ENCODE measurements around the gene NMNAT2.

Gene NMNAT2

DNA sequence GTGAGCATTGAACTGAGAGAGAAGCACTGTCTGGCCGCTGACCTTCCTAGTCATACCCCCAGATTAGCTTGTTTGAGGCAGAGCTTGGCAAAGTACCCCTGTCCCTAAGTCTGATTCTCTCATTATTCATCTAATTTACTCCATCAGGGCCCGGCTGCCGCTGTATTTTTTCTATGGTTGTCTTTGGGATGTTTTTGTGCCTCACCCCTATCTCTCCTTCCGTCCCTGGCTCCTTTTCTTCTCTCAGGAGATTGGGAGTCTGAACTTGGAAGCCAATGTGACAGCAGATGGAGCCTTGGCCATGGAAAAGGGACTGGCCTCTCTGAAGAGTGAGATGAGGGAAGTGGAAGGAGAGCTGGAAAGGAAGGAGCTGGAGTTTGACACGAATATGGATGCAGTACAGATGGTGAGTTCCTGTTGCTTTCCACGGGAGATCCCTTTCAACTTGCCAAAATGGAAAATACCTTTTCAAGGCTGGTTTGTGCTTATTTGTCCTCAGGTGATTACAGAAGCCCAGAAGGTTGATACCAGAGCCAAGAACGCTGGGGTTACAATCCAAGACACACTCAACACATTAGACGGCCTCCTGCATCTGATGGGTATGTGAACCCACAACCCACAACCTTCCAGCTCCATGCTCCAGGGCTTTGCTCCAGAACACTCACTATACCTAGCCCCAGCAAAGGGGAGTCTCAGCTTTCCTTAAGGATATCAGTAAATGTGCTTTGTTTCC lies 178.2 kb downstream of the NMNAT2 start:
- no peak for DNase-seq (ENCODE audit: low read depth in 2 of 2, low spot score in 1 of 2)

DNA sequence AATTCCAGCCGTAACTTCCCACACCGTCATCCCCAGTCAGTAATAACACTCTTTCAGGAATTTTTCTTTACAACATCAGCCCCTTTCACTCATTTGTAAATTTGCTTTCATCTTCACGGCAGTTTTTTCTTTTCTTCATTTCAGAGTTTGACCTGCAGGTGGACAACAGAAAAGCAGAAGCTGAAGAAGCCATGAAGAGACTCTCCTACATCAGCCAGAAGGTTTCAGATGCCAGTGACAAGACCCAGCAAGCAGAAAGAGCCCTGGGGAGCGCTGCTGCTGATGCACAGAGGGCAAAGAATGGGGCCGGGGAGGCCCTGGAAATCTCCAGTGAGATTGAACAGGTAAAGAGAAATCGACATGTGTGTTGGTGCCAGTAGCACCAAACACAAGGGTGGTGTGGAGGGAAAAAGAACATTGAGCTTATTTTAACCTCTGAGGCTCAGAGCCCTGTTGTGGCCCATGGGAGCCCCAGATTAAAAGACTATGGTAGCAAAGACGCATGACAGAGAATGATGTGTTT lies 178.9 kb downstream of the NMNAT2 start:
- DNase-seq (ENCODE audit: low read depth in 2 of 2, low spot score in 1 of 2), result no peak

DNA sequence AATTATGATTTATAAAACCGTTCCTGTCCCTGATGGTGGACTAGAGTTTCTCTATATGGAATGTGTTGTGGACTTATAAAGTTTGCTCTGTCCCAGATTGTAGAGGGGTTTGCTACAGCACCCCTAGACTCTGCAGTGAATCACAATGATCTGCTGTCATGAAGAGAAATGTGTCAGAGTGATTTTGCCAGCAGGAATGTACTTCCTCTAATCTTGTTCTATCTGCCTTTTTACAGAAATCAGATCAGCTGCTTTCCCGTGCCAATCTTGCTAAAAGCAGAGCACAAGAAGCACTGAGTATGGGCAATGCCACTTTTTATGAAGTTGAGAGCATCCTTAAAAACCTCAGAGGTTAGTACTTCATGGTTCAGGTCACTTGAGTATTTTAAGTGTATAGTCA lies 180.1 kb downstream of the NMNAT2 start:
- DNase-seq (ENCODE audit: low read depth in 2 of 2, low spot score in 1 of 2), result no peak

DNA sequence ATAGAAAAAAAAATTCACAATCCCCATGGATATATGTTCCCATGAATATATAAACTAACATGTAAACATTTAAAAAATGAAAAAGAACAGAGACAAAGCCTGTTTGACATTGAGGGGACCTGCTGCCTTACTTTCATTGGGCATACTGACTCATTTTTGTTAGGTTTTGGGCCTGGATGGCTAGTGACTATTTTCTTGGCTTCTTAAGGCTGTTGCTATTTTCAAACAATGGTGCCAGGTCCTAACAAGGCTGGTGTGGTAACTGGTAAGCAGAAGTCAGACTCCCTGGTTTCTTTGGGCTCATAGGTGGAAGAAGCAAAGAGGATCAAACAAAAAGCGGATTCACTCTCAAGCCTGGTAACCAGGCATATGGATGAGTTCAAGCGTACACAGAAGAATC lies 181.1 kb downstream of the NMNAT2 start:
- no peak for DNase-seq (ENCODE audit: low read depth in 2 of 2, low spot score in 1 of 2)

DNA sequence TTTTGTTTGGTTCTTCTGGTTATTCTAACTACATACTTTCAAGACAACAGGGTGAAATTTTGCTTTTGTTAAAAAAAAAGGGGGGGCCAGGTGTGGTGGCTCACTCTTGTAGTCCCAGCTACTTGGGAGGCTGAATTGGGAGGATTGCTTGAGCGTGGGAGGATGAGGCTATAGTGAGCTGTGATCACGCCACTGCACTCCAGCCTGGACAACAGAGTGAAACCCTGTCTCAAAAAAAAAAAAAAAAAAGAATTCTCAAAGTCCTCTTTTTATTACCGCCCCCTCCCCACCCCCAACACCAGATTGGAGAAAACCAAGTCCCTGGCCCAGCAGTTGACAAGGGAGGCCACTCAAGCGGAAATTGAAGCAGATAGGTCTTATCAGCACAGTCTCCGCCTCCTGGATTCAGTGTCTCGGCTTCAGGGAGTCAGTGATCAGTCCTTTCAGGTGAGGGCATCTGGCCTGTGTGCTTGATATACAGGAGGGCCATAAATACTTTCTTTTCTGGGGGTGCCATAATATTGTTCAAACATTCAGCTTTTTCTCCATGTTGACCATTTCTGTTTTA lies 181.9 kb downstream of the NMNAT2 start:
- no peak for DNase-seq (ENCODE audit: low read depth in 2 of 2, low spot score in 1 of 2)

DNA sequence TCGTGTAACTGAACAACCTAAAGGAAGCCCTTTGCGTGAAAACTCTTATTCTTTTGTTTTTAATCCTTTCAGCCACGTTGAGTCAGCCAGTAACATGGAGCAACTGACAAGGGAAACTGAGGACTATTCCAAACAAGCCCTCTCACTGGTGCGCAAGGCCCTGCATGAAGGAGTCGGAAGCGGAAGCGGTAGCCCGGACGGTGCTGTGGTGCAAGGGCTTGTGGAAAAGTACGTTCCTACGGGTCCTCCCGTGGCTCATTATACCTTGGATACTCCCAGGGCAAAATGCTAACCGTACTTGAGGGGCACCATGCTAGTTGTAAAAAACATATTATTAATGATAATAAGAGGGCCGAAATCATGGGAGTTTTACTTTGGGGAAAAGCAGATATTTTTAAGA lies 182.7 kb downstream of the NMNAT2 start:
- no peak for DNase-seq (ENCODE audit: low read depth in 2 of 2, low spot score in 1 of 2)

DNA sequence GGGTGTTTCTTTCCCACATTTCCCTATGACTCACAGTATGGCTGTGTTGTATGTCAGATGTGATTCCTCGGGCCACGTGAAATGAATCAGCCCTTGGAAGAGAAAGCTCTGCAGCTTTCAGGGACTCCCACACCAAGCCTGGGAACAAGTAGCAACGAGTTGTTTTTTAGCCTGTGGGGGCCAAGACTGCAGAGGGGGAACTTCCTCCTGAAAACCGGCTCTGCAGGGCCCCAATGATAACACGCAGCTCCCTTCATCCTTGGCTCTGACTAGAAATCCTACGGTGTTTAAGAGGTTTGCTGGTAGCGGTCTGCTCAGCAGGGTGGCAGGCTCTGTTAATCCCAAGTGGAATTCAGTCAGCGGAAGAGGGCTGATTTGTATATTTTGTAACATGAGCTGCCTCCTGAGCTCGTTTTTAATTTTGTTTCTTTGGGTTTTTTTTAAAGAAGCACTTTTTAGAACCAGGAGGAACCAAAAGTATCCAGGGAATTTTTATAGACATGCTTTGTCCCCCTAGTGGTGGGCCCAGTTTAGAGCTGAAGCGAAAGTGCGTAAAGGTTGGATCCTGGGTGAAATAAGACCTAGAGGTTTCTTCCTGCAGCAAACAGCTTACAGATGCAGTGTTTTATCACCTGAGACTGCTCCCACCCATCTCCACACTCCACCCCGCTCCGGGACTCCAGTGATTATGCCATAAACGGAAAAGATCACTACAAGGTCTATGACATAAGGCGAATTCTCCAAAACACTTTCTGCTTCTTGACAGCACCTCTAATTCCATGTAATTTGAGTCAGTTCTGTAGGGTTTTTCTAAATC lies 183.3 kb downstream of the NMNAT2 start:
- DNase-seq (ENCODE audit: low read depth in 2 of 2, low spot score in 1 of 2), result no peak

DNA sequence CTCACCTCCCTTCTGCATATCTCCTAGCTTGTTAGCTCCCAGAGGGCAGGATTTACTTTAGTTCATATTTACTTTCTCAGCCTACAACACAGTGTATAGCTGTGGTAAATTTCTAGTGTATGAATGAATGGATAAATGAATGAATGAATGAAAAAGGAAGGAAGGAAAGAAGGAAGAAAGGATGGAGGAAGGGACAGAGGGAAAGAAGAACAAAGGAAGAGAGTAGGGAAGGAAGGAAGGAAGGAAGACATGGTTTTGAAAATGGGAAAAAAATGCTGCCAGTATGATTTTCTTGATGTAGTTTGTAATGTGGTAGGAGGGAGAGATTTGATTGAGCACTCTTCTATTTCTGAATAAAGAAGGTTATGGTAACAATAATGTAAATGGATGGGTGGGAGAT lies 185.1 kb downstream of the NMNAT2 start:
- DNase-seq (ENCODE audit: low read depth in 2 of 2, low spot score in 1 of 2), result no peak

DNA sequence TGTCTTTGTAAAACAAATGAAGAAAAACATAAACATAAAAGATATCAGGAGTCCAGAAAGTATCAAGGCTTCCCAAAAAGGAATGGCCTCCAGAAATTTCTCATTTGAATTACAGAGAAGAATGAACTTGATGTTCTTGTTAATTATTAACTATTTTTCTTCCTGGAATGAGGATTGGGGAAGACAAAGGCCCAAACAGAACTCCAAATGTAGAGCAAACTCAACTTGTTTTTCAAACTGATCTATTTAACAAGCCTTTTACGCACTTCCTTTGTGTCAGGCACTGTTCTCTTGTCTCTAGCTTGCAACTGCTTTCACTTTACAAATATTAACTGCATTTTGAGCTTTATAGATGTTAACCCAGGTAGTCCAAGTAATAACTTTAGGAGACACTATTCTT lies 186.6 kb downstream of the NMNAT2 start:
- no peak for DNase-seq (ENCODE audit: low read depth in 2 of 2, low spot score in 1 of 2)

DNA sequence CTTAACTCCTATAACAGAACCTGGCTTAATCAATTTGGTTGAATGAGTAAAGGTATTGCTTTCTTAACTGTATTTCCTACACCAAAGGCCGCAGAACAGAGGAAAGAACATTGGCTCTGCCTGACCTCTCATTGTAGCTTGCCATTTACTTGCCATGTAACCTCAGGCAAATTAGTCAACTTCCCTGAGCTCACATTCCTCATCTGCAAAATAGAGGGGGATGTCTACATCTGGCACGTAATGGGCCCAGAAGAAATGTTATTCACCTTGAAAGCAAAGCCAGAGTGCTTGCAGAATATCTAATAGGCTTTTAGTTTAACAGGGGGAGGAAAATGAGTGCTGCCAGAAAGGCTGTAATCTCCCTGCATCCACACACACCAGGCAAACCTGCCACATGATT lies 187.8 kb downstream of the NMNAT2 start:
- no peak for DNase-seq (ENCODE audit: low read depth in 2 of 2, low spot score in 1 of 2)

DNA sequence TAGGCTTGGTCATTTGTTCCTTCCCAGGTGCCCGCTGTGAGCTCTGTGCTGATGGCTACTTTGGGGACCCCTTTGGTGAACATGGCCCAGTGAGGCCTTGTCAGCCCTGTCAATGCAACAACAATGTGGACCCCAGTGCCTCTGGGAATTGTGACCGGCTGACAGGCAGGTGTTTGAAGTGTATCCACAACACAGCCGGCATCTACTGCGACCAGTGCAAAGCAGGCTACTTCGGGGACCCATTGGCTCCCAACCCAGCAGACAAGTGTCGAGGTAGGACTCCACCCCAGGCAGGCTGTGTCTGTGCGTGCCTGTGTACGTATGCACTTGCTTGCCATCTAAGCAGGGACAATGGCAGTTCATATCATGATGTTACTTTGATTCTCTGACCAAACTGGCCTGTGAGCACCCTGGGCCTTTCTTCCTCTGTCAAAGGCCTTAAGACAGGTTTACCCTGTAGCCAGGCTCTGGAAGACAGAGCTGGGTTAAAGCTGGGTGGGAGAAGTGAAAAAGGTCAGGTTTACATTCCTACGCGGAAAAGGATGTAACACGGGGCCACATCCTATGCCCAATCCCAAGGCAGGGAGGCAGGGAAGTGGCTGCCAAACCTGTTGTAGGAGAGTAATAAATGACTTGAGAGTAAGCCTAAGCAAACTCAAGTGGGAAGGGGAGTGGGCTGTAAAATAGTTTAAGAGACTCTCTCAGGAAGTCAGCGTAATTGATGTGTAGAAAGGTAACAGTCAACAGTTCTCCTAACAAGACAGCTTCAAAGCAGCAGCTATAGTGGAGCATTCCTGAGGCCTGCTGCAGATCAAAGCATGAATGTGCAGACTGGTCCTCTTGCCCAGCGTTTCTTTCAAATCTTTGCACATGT lies 189.6 kb downstream of the NMNAT2 start:
- no peak for DNase-seq (ENCODE audit: low read depth in 2 of 2, low spot score in 1 of 2)

DNA sequence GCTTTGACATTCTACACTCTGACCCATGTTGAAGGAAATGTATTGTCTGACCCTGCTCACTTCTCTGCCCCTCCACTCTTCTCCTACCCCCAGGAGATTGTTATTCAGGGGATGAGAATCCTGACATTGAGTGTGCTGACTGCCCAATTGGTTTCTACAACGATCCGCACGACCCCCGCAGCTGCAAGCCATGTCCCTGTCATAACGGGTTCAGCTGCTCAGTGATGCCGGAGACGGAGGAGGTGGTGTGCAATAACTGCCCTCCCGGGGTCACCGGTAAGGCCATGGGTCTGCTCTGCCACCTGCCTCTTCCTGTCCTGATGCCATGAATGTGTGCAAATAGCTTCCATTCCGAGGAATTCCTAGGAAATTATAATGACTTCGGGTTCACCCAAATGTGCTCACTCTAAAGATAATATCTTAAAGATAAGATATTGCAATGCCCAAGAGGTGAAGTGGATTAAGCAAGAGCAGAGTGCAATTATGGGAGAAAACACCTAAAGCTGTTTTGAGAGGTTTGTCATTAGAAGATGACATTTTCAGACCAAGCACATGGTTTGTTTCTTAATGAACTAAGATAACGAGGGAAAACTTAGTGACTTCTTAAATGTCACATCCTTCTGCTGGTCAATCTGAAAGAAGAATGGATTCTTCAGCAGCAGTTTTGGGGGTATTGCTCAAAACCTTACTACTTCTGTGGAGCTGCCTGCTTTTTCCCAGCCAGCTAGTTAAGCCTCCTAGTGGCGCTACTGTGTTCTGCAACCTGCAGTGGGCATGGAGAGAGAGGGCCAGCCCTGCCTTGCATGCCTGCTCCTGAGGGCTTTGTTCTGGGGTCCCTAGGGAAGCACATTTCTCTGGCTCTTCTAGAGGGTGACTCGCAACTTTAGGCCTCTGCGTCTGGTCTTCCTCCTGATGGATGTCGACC lies 190.5 kb downstream of the NMNAT2 start:
- no peak for DNase-seq (ENCODE audit: low read depth in 2 of 2, low spot score in 1 of 2)

DNA sequence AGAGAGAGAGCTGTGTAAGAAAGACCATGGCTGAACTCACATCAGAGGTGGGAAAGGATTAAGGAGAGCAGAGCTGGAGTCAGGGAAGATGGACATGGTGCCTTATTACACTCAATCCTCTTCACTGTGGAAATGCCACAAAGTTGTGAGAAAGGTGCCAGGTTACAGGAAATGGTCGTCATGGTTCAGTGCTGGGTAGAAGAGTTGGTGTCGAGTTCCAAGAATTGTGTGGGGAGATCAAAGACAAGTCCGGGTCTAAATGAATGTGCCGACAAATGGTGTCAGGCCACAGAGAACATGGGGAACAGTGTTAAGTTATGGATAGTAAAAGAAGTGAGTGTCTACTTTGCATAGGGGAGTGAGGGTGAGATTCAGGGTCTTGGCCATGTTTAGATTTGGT lies 191.2 kb downstream of the NMNAT2 start:
- DNase-seq (ENCODE audit: low read depth in 2 of 2, low spot score in 1 of 2), result no peak

DNA sequence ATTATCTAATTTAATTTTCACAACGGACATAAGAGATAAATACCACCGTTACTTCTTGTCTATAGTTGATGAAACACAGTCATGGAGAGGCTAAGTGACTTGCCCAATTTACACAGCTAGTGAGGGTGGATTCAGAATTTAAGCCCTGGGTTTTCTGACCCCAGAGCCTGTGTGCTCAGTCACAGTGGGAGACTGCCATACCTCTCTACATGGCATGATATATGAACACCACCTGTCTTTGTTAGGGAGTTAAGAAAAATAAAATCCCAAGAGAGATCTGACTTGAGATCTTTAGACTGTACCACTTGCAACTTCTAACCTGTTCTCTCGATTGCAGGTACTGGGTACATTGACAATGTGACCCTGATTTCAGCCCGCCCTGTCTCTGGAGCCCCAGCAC lies 191.8 kb downstream of the NMNAT2 start:
- DNase-seq (ENCODE audit: low read depth in 2 of 2, low spot score in 1 of 2), result no peak

DNA sequence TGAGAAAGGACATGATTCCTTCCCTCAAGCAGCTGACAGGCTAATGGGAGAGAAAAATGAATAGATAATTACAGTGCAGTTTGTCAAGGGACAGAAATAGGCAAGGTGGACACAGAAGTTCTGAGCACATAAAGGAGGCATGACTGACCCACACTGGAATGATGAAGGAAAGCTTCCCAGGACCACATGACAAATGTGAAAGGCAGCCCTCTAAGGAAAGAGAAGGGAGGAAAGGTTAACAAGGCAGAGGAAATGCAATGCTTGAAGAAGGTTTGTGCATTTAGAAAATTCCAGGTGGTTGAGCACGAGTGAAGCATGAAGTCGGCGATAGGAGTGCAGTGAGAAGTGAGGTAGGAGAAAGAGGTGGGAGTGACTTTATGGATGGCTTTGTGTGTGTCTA lies 194.7 kb downstream of the NMNAT2 start:
- DNase-seq (ENCODE audit: low read depth in 2 of 2, low spot score in 1 of 2), result no peak

DNA sequence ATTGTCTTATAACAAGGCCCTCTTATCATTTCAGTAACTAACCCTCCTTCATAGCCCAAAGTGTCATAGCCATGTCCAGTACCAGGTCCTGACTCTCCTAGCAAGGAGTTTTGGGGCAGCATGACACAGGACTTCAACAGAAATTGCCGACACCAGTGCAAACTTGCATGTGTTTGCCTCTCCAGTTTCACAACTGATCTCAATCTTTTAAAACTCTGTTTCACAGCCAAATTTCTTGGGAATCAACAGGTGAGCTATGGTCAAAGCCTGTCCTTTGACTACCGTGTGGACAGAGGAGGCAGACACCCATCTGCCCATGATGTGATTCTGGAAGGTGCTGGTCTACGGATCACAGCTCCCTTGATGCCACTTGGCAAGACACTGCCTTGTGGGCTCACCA lies 195.3 kb downstream of the NMNAT2 start:
- no peak for DNase-seq (ENCODE audit: low read depth in 2 of 2, low spot score in 1 of 2)

DNA sequence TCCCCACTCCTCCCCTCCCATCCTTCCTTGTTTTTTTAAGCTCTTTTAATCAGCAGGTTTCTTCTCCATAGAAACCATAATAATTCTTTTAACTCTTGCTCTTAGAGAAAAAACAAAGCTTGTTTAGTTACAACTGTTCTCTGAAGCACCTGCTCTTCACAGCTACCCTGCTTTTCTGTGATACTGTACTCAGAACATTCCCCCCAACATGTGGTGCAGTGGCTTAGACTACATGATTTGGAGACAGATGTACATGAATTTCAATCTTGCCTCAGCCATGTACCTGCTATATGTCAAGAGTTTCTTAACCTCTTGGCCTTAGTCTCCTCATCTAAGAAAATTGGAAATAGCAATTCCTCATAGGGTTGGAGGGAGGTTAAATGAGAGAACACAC lies 198.6 kb downstream of the NMNAT2 start:
- DNase-seq (ENCODE audit: low read depth in 2 of 2, low spot score in 1 of 2), result no peak

DNA sequence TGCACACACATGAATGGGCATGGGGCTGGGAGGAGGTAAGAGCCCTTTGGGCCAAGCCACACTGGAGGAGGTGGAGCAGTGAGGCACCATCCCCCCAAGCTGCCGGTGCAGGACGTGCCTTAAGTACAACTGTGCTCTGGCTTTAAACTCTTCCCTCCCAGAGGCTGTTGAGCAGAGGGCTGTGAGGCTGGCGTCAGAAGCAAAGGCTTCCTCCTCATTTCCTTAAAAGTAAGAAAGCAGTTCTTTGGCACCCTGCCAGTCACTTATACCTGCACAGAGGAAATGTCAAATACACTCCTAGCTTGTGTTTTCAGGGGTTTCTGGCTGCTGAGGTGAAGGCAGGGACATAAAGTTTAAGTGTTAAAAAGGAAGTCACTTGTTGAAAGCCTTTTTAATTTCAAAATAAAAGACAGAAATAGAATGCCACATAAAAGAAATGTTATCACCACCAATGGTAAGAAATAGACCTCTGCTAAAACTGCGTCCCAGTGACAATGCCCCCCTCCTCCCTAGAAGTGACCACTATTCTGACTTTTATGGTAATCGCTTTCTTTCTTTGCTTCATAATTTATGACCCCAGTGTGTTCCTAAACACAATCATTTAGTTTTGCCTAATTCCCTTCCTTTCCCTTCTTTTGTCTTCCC lies 199.1 kb downstream of the NMNAT2 start:
- no peak for DNase-seq (ENCODE audit: low read depth in 2 of 2, low spot score in 1 of 2)

DNA sequence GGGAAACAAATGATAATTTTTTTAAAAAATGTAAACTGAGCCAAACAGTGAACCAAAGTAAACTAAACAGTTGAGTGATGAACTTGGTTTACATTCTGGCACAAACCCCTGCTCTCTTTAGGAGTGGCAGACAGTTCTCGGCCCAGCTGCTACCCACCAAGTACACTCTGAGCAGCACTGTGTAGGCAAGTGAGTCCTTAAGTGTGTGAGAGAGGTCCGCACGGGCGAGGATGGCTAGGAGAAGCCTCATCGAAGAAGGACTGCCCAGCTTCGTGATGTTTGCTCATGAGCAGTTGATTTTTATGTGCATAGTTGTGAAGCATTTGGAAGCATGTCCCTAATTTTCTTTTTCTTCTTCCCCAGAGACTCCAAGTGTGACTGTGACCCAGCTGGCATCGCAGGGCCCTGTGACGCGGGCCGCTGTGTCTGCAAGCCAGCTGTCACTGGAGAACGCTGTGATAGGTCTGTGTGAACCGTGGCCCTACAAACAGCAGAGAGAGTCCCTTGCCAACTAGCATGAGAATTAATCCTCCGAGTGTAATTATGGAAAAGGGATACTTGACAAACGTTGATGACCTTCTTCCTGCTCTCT lies 200.1 kb downstream of the NMNAT2 start:
- DNase-seq (ENCODE audit: low read depth in 2 of 2, low spot score in 1 of 2), result no peak

Data from stimulated activated CD8-positive, alpha-beta memory T cell treated with anti-CD3 and anti-CD28 coated beads, Interleukin-4, amount 100 ng/mL, for 4 hours (primary cell).